ENCODE measurements around the gene GNGT1.

GRCh38 chr7:93873998-93874574 lies 32.3 kb upstream of the GNGT1 start:
- TF ChIP-seq CTCF (IDR thresholded peaks at IDR 0.05) (no peak), EZH2 (IDR thresholded peaks at IDR 0.05) (no peak)

All from neural progenitor cell (in vitro differentiated cells).